Hematopoietic multipotent progenitor cell (in vitro differentiated cells): ENCODE data around the gene ALDH6A1. TPM values are rescaled to one million over a fixed set of nuclear protein-coding genes. Genes with fewer than 3 reads are reported as not detected.

ENCODE experiments used
- total RNA-seq: library from RNA; depleted of rRNA; stranded (reverse); fragments of >200 nt; gene quantifications from one replicate; pipeline ENCODE4 v1.2.3, GENCODE V29; 2012

Gene ALDH6A1
- total RNA-seq, 1 donor = 20.5 TPM

Other genes with a start within 250 kb of the ALDH6A1 start
- gene PTGR2, start 232.6 kb downstream of the ALDH6A1 start, total RNA-seq = 1.9 TPM
- gene ZNF410, start 197.6 kb downstream of the ALDH6A1 start, total RNA-seq = 43.6 TPM
- 2.7 TPM for gene FAM161B, start 134.4 kb downstream of the ALDH6A1 start, total RNA-seq
- gene COQ6, start 134.2 kb downstream of the ALDH6A1 start, total RNA-seq = 22.4 TPM
- gene ENTPD5, start 65.2 kb downstream of the ALDH6A1 start, total RNA-seq = 7.3 TPM
- 1.6 TPM for gene BBOF1, start 65.1 kb downstream of the ALDH6A1 start, total RNA-seq
- 4.0 TPM for gene LIN52, start 503 bp upstream of the ALDH6A1 start, total RNA-seq
- gene VSX2, start 155.0 kb upstream of the ALDH6A1 start, total RNA-seq = under 0.01 TPM
- gene ABCD4, start 218.5 kb upstream of the ALDH6A1 start, total RNA-seq = 90.5 TPM